ENCODE data around the gene DNASE2. TPM values are rescaled to one million over a fixed set of nuclear protein-coding genes. Genes with fewer than 3 reads are reported as not detected.

The DNASE2 gene
- polyA plus RNA-seq, 3 donors: 38.8 to 91.6 (median 44.8) TPM

- Histone ChIP-seq H2AFZ (ENCODE audit: insufficient read depth, low read depth, low read length, poor library complexity, severe bottlenecking) (no peak overlapping the region), H3K9me3 (replicated peaks in 1 of 2; ENCODE audit: control insufficient read depth in 1 of 2, insufficient read depth in 1 of 2, low read length in 2 of 2) (no peaks in the 10 kb centered on the region), H4K20me1 (ENCODE audit: insufficient read depth, low read length) (no peaks in the 10 kb centered on the region), H3K79me2 (ENCODE audit: insufficient read depth, low read length) (peaks cover 2% of the 10 kb centered on the region), H3K4me3 (replicated peaks in 1 of 3; ENCODE audit: low read depth in 2 of 3, low read length in 3 of 3) (no peak overlapping the region), H3K36me3 (replicated peaks in 1 of 2; ENCODE audit: control insufficient read depth in 1 of 2, insufficient read depth in 2 of 2, low read length in 2 of 2) (peaks cover 61 to 78% of the 10 kb centered on the region in 2 donors), H3K4me1 (ENCODE audit: control insufficient read depth in 1 of 2, insufficient read depth in 2 of 2, low read length in 2 of 2) (no peaks in the 10 kb centered on the region), H3K4me2 (replicated peaks; ENCODE audit: extremely low read depth, low read length, poor library complexity, severe bottlenecking) (no peak overlapping the region), H3K9ac (ENCODE audit: insufficient read depth, low read length, poor library complexity, severe bottlenecking) (no peak overlapping the region), H3K27me3 (ENCODE audit: control insufficient read depth in 2 of 2, insufficient read depth in 2 of 2, low read length in 2 of 2) (no peaks in the 10 kb centered on the region), H3K27ac (ENCODE audit: low read depth in 1 of 2, low read length in 2 of 2) (no peak overlapping the region)
- Mint-ChIP-seq H3K36me3 (peaks cover 57 to 82% of the 10 kb centered on the region in 2 donors), H3K4me3 (no peak overlapping the region), H3K9me3 (peaks cover 0 to 2% (median 0%) of the 10 kb centered on the region in 7 donors), H3K27ac (no peak overlapping the region), H3K4me1 (no peaks in the 10 kb centered on the region), H3K27me3 (ENCODE audit: low read depth in 3 of 3) (peaks cover 0 to 3% (median 0%) of the 10 kb centered on the region in 3 donors)
- intact Hi-C loops (cut with micrococcal nuclease): no loop called here
- 98% methylated on average over 17 of the region's 29 CpGs for WGBS (ENCODE audit: insufficient coverage)
- DNase-seq: no peak
- TF ChIP-seq, protein P1, sequence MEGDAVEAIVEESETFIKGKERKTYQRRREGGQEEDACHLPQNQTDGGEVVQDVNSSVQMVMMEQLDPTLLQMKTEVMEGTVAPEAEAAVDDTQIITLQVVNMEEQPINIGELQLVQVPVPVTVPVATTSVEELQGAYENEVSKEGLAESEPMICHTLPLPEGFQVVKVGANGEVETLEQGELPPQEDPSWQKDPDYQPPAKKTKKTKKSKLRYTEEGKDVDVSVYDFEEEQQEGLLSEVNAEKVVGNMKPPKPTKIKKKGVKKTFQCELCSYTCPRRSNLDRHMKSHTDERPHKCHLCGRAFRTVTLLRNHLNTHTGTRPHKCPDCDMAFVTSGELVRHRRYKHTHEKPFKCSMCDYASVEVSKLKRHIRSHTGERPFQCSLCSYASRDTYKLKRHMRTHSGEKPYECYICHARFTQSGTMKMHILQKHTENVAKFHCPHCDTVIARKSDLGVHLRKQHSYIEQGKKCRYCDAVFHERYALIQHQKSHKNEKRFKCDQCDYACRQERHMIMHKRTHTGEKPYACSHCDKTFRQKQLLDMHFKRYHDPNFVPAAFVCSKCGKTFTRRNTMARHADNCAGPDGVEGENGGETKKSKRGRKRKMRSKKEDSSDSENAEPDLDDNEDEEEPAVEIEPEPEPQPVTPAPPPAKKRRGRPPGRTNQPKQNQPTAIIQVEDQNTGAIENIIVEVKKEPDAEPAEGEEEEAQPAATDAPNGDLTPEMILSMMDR (IDR thresholded peaks at IDR 0.05): no peak
Measured at GRCh38 chr19:12924621-12925310, 43.5 kb upstream of the DNASE2 start.

GRCh38 chr19:12922959-12923358 lies 41.7 kb upstream of the DNASE2 start:
- peaks cover 11% of the 10 kb centered on the region for H3K4me1 Mint-ChIP-seq
- Histone ChIP-seq H3K4me3 (replicated peaks in 1 of 3; ENCODE audit: low read depth in 2 of 3, low read length in 3 of 3) (no peak overlapping the region), H2AFZ (ENCODE audit: insufficient read depth, low read depth, low read length, poor library complexity, severe bottlenecking) (no peak overlapping the region), H3K27ac (ENCODE audit: low read depth in 1 of 2, low read length in 2 of 2) (no peak overlapping the region), H3K27me3 (ENCODE audit: control insufficient read depth in 2 of 2, insufficient read depth in 2 of 2, low read length in 2 of 2) (no peaks in the 10 kb centered on the region), H3K36me3 (replicated peaks in 1 of 2; ENCODE audit: control insufficient read depth in 1 of 2, insufficient read depth in 2 of 2, low read length in 2 of 2) (peaks cover 46 to 59% of the 10 kb centered on the region in 2 donors), H3K9ac (ENCODE audit: insufficient read depth, low read length, poor library complexity, severe bottlenecking) (no peak overlapping the region), H4K20me1 (ENCODE audit: insufficient read depth, low read length) (no peaks in the 10 kb centered on the region), H3K79me2 (ENCODE audit: insufficient read depth, low read length) (no peaks in the 10 kb centered on the region), H3K9me3 (replicated peaks in 1 of 2; ENCODE audit: control insufficient read depth in 1 of 2, insufficient read depth in 1 of 2, low read length in 2 of 2) (no peaks in the 10 kb centered on the region), H3K4me1 (ENCODE audit: control insufficient read depth in 1 of 2, insufficient read depth in 2 of 2, low read length in 2 of 2) (peaks cover 10 to 14% of the 10 kb centered on the region in 2 donors), H3K4me2 (replicated peaks; ENCODE audit: extremely low read depth, low read length, poor library complexity, severe bottlenecking) (no peak overlapping the region)
- no peak overlapping the region for H3K4me3 Mint-ChIP-seq
- TF ChIP-seq, protein P1 (IDR thresholded peaks at IDR 0.05): no peak
- H3K9me3 Mint-ChIP-seq: peaks cover 0 to 4% (median 0%) of the 10 kb centered on the region in 7 donors
- H3K36me3 Mint-ChIP-seq: peaks cover 41 to 65% of the 10 kb centered on the region in 2 donors
- 100% methylated on average over 2 of the region's 4 CpGs for WGBS (ENCODE audit: insufficient coverage)
- intact Hi-C loops (cut with micrococcal nuclease): no loop called here
- peak overlapping the region in 3 of 7 donors; percentile 28 to 57 (median 40) for H3K27ac Mint-ChIP-seq
- no peak for DNase-seq
- peaks cover 0 to 3% (median 0%) of the 10 kb centered on the region in 3 donors for H3K27me3 Mint-ChIP-seq (ENCODE audit: low read depth in 3 of 3)
